KG1 (cell line): Measurements from ENCODE around the gene MDC1.
"Not testable (repeated sequence)": the region's sequence is repeated elsewhere in the genome, so short reads cannot be mapped to it uniquely, and the experiment has no call there.

ENCODE experiments used
- DNase-seq: peaks from one replicate; lab custom pipeline; 2025; lab: John Stamatoyannopoulos, UW

Gene MDC1

DNA sequence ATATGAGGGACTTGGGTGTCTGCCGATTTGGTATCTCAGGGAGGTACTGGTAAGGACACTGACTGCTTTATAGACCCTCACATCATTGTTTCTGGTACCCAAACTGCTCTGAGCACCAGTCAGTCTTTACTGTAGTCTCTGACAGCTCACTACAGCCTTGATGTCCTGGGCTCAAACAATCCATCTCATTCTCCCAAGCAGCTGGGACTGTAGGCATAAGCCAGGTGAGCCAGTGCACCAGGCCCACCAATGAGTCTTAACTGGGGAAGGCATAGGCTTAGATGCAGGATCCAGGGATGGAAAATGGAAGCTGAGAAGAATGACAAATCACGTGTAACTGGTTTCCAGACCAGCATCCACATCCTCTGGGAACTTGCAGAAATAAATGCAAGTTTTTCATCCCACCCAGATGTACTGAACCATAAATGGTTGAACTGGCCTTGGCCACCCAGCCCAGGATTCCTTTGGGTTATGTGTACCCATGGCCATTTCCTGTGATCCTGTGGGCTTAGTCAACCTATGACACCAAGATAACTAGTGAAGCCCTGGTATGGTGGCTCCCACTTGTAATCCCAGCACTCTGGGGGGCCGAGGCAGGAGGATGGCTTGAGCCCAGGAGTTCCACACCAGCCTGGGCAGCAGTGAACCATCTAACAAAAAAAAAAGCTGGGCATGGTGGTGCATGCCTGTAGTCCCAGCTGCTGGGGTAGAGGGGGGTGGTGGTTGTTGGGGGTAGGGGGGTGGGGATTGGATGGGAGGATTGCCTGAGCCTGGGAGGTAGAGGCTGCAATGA is 8.8 kb upstream of the MDC1 start:
- DNase-seq, result no peak

GRCh38 chr6:30724906-30725667 is 8.0 kb upstream of the MDC1 start:
- DNase-seq, result no peak

DNA sequence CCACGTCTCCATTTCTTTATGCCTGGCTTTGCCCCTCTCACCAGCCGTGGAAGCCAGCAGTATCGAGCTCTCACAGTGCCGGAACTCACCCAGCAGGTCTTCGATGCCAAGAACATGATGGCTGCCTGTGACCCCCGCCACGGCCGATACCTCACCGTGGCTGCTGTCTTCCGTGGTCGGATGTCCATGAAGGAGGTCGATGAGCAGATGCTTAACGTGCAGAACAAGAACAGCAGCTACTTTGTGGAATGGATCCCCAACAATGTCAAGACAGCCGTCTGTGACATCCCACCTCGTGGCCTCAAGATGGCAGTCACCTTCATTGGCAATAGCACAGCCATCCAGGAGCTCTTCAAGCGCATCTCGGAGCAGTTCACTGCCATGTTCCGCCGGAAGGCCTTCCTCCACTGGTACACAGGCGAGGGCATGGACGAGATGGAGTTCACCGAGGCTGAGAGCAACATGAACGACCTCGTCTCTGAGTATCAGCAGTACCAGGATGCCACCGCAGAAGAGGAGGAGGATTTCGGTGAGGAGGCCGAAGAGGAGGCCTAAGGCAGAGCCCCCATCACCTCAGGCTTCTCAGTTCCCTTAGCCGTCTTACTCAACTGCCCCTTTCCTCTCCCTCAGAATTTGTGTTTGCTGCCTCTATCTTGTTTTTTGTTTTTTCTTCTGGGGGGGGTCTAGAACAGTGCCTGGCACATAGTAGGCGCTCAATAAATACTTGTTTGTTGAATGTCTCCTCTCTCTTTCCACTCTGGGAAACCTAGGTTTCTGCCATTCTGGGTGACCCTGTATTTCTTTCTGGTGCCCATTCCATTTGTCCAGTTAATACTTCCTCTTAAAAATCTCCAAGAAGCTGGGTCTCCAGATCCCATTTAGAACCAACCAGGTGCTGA is 7.0 kb upstream of the MDC1 start:
- not testable (repeated sequence) for DNase-seq

DNA sequence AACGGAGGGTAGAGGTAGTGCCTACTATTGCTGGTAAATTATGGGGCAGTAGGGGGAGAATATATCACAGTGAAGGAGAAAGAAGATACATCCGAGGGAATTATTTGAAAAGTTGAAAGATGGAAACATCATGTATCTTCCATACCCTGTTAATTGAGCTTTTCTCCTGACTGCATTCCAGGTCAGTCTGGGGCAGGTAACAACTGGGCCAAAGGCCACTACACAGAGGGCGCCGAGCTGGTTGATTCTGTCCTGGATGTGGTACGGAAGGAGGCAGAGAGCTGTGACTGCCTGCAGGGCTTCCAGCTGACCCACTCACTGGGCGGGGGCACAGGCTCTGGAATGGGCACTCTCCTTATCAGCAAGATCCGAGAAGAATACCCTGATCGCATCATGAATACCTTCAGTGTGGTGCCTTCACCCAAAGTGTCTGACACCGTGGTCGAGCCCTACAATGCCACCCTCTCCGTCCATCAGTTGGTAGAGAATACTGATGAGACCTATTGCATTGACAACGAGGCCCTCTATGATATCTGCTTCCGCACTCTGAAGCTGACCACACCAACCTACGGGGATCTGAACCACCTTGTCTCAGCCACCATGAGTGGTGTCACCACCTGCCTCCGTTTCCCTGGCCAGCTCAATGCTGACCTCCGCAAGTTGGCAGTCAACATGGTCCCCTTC is 6.2 kb upstream of the MDC1 start:
- DNase-seq, result not testable (repeated sequence)

DNA sequence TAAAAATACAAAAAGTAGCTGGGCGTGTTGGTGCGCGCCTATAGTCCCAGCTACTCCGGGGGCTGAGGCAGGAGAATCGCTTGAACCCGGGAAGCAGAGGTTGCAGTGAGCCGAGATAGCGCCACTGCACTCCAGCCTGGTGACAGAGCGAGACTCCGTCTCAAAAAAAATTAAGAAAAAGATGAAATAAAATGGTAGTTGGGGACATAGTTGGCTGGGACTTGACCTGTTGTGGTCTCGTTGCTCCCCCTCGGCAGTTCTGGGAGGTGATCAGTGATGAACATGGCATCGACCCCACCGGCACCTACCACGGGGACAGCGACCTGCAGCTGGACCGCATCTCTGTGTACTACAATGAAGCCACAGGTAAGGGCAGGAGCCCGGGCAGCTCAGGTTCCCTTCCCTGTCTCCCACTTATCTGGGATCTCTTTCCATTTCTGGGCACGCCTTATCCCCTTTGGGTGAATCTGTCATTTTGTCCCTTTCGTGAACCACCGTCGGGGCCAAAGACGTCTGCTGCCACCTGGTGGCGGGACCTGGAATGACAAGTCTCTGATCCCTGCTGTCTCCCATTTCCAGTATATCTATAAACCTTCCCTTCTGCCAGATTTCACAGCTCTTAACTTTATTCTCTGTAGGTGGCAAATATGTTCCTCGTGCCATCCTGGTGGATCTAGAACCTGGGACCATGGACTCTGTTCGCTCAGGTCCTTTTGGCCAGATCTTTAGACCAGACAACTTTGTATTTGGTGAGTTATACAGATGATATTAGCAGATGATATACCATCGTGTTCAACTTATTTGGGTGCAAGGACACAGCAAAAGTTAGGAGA is 5.4 kb upstream of the MDC1 start:
- DNase-seq, result peak; percentile 89

GRCh38 chr6:30722025-30722279 is 4.9 kb upstream of the MDC1 start:
- not testable (repeated sequence) for DNase-seq

DNA sequence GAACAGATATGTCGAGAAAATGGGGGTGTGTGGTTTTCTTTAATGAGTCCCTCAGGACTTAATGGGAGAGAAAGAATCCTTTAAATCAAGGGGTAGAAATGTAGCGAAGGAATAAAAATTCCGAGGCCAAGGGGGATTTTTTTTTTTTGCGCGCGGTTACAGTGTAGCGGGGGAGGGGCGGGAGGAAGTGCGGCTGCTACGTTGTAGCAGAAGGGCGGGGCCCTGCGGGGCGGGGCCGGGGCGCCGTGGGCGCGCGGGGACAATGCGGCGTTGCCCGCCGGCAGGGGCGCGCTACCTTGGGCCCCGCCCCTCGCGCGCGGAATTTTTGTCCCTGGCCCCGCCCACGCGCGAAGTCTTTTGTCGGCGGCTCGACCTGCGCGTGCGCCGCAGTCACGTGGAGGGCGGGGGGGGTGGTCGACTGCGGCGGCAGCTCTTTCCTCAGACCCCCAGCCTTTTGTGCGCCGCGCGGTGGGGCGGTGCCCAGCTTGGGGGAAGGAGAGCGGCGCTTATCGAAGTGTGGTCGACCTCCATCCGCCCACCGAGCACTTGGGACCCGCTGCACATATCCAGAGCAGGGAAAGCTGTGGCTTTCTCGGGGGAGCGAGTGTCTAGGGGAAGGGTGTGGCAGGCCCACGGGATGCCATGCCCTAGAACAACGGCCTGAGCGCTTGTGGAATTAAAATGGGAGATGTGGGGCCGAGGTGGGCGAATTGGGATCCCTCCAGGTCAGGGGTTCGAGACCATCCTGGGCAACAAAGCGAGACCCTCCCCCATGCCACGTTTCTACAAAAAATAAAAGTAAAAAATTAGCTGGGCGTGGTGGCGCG is 4.3 kb upstream of the MDC1 start:
- peak; percentile 75 for DNase-seq

DNA sequence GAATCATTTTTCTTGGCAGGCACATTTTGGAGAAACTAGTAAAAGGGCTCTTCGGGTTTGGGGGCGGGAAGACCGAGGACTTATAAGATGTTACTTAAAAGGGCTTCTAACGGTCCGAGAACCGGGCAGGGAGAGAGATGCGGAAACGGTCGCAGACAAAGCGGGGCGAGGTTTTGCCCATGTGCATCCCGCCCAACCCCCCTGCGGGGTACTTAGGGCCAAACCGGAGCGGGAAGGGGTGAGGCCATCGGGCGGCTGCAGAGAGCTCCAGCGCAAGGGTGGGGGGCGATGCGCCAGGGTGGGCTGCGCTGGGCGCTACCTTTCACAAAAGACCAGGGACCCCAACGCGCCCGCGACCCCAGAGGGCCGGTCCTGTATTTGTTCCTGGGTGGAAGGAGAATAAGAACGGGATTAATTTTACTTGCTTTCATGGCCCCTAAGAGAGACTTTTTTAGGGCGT is 3.7 kb upstream of the MDC1 start:
- DNase-seq, result no peak

- peak; percentile 95 for DNase-seq
These were observed 3.0 kb upstream of the MDC1 start, which contains the start of gene TUBB for GRCh38 chr6:30719791-30720737. TUBB (plus strand) TSS chr6:30720352; CDS start chr6:30720507, 155 bp downstream.

- no peak for DNase-seq
These were observed 2.3 kb upstream of the MDC1 start for GRCh38 chr6:30719356-30719755.

DNA sequence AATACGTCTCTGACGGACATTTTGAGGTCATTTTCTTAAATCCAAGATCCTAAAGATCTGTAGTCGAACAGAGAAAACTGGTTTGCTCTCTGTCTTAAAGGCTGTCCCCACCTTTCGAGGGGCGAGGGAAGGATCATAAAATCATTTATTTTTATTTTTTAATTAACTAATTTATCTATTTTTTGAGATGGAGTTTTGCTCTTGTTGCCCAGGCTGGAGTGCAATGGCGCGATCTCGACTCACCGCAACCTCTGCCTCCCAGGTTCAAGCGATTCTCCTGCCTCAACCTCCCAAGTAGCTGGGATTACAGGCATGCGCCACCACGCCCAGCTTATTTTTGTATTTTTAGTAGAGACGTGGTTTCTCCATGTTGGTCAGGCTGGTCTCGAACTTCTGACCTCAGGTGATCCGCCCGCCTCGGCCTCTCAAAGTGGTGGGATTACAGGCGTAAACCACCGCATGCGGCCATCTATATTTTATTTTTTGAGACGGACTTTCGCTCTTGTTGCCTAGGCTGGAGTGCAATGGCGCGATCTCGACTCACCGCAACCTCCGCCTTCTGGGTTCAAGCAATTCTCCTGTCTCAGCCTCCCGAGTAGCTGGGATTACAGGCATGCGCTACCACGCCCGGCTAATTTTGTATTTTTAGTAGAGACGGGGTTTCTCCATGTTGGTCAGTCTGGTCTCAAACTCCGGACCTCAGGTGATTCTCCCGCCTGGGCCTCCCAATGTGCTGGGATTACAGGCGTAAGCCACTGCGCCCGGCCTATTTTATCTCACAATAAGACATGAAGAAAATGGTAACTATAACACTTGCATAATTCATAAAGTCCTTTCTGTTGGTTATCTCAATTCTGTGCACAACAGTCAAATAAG is 1.0 kb upstream of the MDC1 start:
- DNase-seq, result not testable (repeated sequence)

DNA sequence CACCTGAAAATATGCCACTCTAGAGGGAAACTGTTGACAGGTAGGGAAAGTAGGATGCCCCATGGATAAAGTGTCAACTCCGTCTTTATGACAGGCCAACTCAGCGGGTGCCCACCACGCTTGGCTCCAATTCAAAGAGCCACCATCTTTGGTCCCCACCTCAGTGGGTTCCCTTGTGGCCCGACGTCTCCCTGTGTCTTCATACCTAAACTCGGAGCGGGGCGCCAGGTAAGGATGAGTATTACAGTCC is 277 bp downstream of the MDC1 start:
- DNase-seq, result no peak

- no peak for DNase-seq
These were observed 2.8 kb downstream of the MDC1 start for GRCh38 chr6:30714263-30714662.

DNA sequence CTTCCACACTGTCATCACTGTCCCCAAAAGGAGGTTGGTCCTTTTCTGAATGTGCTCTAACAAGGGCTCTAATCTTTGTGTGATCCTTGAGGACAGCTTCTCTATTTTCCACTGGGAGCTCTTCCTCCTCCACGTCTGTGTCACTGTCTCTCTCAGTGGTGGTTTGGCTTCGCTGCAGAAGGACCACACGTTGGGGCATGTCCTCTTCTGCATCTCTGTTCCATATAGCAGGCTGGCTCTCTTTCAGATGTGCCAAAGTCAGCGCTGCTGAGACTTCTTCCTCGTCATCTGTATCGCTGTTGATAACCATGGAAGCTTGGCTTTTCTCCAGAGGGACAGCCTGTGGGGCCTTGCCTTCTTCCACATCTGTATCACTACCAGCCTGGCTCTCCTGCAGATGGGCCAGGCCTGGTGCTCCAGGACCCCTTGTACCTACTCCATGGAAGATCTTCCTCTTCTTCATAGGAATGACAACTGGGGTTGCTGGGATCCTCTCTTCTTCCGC is 4.6 kb downstream of the MDC1 start:
- DNase-seq, result no peak

GRCh38 chr6:30711758-30712380 is 5.2 kb downstream of the MDC1 start:
- no peak for DNase-seq

DNA sequence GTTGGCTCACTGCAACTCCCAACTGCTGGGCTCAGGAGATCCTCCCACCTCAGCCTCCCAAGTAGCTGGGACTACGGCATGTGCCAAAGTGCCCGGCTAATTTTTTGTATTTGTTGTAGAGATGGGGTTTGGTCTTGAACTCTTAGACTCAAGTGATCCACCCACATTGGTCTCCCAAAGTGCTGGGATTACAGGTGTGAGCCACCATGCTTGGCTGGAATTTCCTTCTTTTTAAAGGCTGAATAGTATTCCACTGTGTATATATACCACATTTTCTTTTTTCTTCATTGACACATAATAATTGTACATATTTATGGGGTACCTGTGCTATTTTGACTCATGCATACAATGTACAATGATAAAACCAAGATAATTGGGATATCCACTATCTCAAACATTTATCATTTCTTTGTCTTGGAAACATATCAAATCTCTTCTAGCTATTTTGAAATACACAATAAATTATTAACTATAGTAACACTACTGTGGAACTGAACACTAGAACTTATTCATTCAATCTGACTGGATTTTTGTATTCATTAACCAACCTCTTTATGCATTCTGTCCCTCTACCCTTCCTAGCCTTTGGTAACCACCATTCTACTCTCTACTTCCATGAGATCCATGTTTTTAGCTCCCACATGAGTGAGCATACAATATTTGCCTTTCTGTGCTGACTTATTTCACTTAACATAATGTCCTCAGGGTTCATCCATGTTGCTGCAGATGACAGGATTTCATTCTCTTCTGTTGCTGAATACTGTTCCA is 7.8 kb downstream of the MDC1 start:
- no peak for DNase-seq
